GM19240 (cell line): ENCODE results near the gene TTC34.

ENCODE experiments used
- DNase-seq: peaks from one replicate; pipeline ENCODE4 v3.0.0; 2011; ENCODE audit warnings: low spot score; ENCODE audit not compliant: insufficient read length

The TTC34 gene

GRCh38 chr1:2643414-2644077 lies 157.9 kb downstream of the TTC34 start:
- no peak for DNase-seq

- DNase-seq = peak; percentile 100
Observed at GRCh38 chr1:2642560-2643413, 158.7 kb downstream of the TTC34 start.

- DNase-seq = no peak
Observed at GRCh38 chr1:2642131-2642559, 159.3 kb downstream of the TTC34 start.

GRCh38 chr1:2641381-2642130 lies 159.9 kb downstream of the TTC34 start:
- DNase-seq = no peak

GRCh38 chr1:2640626-2641025 lies 160.9 kb downstream of the TTC34 start:
- no peak for DNase-seq

GRCh38 chr1:2639607-2640521 lies 161.6 kb downstream of the TTC34 start:
- DNase-seq = no peak

GRCh38 chr1:2639203-2639602 lies 162.3 kb downstream of the TTC34 start:
- no peak for DNase-seq

- DNase-seq = no peak
Observed at GRCh38 chr1:2638466-2639115, 162.9 kb downstream of the TTC34 start.

GRCh38 chr1:2637442-2638145 lies 163.9 kb downstream of the TTC34 start:
- DNase-seq = no peak

- no peak for DNase-seq
Observed at GRCh38 chr1:2636733-2637132, 164.8 kb downstream of the TTC34 start.

- no peak for DNase-seq
Observed at GRCh38 chr1:2635361-2636010, 166.0 kb downstream of the TTC34 start.

GRCh38 chr1:2633936-2634491 lies 167.5 kb downstream of the TTC34 start:
- no peak for DNase-seq

- DNase-seq = no peak
Observed at GRCh38 chr1:2633366-2633935, 168.0 kb downstream of the TTC34 start.

- no peak for DNase-seq
Observed at GRCh38 chr1:2632561-2633361, 168.7 kb downstream of the TTC34 start, which contains the start of gene MMEL1. MMEL1 (minus strand) TSS chr1:2633016; CDS start chr1:2629484, 3,532 bp downstream.

GRCh38 chr1:2632051-2632430 lies 169.5 kb downstream of the TTC34 start:
- no peak for DNase-seq

- no peak for DNase-seq
Observed at GRCh38 chr1:2631136-2632050, 170.1 kb downstream of the TTC34 start.
